OCI-LY3 (cell line): ENCODE data around the gene SLC25A39.
A peak's percentile ranks its signal among the peaks of the same experiment; 100 is the strongest.

ENCODE experiments used
- H2AFZ ChIP-seq: fragments of 200-600, 300-600 bp; shearing (Covaris generic); 2 replicates; pipeline ENCODE4 v1.6.0; 2014; ENCODE audit warnings: antibody characterized with exemption, low read depth, low read length
- H3K27ac ChIP-seq: fragments of 200-600, 300-600 bp; sonication (generic); 2 replicates; pipeline ENCODE4 v1.5.1; 2014; ENCODE audit warnings: mild to moderate bottlenecking, low read length, moderate library complexity, mixed read lengths
- H3K27me3 ChIP-seq: fragments of 200-600, 300-600 bp; sonication (generic); 2 replicates; pipeline ENCODE4 v1.6.1; 2014; ENCODE audit warnings: low read depth, low read length, mixed read lengths
- H3K36me3 ChIP-seq: fragments of 200-600, 300-600 bp; sonication (generic); replicated peaks from 2 replicates; pipeline ENCODE3; 2014; ENCODE audit warnings: low read depth, low read length, mixed read lengths
- H3K4me1 ChIP-seq: fragments of 300-600, 200-600 bp; sonication (generic); 2 replicates; pipeline ENCODE4 v1.6.1; 2014; ENCODE audit warnings: low read length, mixed read lengths
- H3K4me2 ChIP-seq: fragments of 200-600, 300-600 bp; sonication (generic); 2 replicates; pipeline ENCODE4 v1.6.1; 2014; ENCODE audit warnings: low read length, mixed read lengths
- H3K4me3 ChIP-seq: fragments of 300-600, 200-600 bp; sonication (generic); 2 replicates; pipeline ENCODE4 v1.5.1; 2014; ENCODE audit warnings: antibody characterized with exemption, mild to moderate bottlenecking, low read length, moderate library complexity
- H3K79me2 ChIP-seq: fragments of 300-600, 200-600 bp; shearing (Covaris generic); 2 replicates; pipeline ENCODE4 v1.6.1; 2014; ENCODE audit warnings: mild to moderate bottlenecking, low read length, mixed read lengths
- H3K9ac ChIP-seq: fragments of 300-600, 200-600 bp; shearing (Covaris generic); 2 replicates; pipeline ENCODE4 v1.6.0; 2014; ENCODE audit warnings: mild to moderate bottlenecking, low read length, moderate library complexity
- H3K9me3 ChIP-seq: fragments of 200-600, 300-600 bp; shearing (Covaris generic); 2 replicates; pipeline ENCODE4 v1.6.1; 2014; ENCODE audit warnings: low read length, mixed read lengths; ENCODE audit not compliant: insufficient read depth
- H4K20me1 ChIP-seq: fragments of 200-600, 300-600 bp; sonication (generic); 2 replicates; pipeline ENCODE4 v1.6.1; 2016; ENCODE audit warnings: low read length, mixed read lengths; ENCODE audit not compliant: insufficient read depth
- EZH2phosphoT487 ChIP-seq: fragments of 200-600 bp; shearing (Covaris generic); IDR thresholded peaks from 2 replicates; pipeline ENCODE4 v1.6.1; 2018; ENCODE audit warnings: antibody characterized with exemption, mixed run types, low read depth
- TF ChIP-seq, protein P1 (sequence below): fragments of 200-600, 300-600 bp; sonication (generic); IDR thresholded peaks from 2 replicates; pipeline ENCODE4 v1.5.1; 2014; ENCODE audit warnings: antibody characterized with exemption, low read length, low read depth

Gene SLC25A39

DNA sequence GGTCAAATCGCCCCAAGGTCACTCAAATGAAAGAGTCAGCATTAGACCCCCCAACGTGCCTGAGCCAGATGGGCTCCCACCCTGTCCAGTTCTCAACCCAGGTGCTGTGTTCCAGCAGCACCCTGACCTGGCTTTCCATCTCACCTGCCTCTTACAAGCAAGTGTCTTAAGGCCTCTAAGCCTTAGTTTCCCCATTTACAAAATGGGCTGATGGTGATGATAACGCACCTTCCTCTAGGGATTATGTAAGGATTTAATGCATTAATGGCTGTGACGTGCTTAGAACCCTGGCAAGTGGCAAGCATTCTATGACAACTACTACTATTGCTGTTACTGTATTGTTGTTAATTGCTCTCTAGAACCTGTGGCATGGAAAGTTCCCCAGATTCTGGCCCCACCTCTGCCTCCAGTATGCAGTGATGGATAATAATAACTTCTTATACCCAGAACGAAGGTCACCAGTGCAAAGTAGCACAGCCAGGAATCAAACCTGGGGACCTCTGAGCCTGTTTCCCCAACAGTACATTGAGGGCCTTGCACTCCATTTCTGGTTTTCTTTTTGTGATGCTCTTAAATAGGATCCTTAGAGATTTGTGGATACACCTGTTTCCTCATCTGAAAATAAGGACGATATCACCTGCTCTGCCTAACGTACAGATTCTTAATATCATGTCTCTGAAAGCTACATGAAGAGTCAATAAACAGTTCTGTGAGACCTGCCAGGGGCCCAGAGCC is 3.3 kb upstream of the SLC25A39 start:
- Histone ChIP-seq H3K27ac (no peak overlapping the region), H3K36me3 (no peaks in the 10 kb centered on the region), H4K20me1 (no peaks in the 10 kb centered on the region), H3K27me3 (no peaks in the 10 kb centered on the region), H3K4me2 (no peak overlapping the region), H3K79me2 (peaks cover 28% of the 10 kb centered on the region), H3K4me1 (peaks cover 29% of the 10 kb centered on the region), H3K9ac (no peak overlapping the region), H2AFZ (no peak overlapping the region), H3K9me3 (no peaks in the 10 kb centered on the region), H3K4me3 (no peak overlapping the region)
- no peak for TF ChIP-seq EZH2phosphoT487
- TF ChIP-seq, protein P1, sequence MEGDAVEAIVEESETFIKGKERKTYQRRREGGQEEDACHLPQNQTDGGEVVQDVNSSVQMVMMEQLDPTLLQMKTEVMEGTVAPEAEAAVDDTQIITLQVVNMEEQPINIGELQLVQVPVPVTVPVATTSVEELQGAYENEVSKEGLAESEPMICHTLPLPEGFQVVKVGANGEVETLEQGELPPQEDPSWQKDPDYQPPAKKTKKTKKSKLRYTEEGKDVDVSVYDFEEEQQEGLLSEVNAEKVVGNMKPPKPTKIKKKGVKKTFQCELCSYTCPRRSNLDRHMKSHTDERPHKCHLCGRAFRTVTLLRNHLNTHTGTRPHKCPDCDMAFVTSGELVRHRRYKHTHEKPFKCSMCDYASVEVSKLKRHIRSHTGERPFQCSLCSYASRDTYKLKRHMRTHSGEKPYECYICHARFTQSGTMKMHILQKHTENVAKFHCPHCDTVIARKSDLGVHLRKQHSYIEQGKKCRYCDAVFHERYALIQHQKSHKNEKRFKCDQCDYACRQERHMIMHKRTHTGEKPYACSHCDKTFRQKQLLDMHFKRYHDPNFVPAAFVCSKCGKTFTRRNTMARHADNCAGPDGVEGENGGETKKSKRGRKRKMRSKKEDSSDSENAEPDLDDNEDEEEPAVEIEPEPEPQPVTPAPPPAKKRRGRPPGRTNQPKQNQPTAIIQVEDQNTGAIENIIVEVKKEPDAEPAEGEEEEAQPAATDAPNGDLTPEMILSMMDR = no peak

DNA sequence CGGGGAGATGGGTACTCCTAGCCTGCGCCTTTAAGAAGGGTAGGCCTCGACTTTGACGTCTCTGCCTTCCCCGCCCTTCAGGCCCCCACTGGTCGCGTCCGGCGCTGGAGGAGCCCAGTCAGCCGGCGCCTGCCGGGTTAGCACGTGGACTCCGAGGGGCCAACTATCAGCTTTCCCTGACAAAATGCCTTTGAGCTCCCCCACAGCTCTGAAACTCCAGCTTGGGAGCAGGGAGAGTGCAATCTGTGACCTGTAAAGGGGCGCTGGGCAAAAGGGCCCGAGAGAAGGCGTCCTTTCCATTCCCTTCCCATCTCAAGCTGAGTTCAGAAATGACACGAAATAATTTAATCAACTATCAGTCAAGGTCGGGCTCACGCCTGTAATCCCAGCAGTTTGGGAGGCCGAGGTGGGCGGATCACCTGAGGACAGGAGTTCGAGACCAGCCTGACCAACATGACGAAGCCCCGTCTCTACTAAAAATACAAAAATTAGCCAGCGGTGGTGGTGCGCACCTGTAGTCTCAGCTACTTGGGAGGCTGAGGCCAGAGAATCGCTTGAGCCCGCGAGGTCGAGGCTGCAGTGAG is 2.3 kb upstream of the SLC25A39 start:
- H3K79me2 ChIP-seq = peaks cover 33% of the 10 kb centered on the region
- no peaks in the 10 kb centered on the region for H3K36me3 ChIP-seq
- H3K27me3 ChIP-seq = no peaks in the 10 kb centered on the region
- H2AFZ ChIP-seq = no peak overlapping the region
- no peaks in the 10 kb centered on the region for H3K9me3 ChIP-seq
- no peak overlapping the region for H3K9ac ChIP-seq
- peak overlapping the region; percentile 51 for H3K4me3 ChIP-seq
- H3K4me2 ChIP-seq = peak overlapping the region; percentile 65
- peak overlapping the region; percentile 48 for H3K27ac ChIP-seq
- peaks cover 29% of the 10 kb centered on the region for H3K4me1 ChIP-seq
- TF ChIP-seq, protein P1 = no peak
- TF ChIP-seq EZH2phosphoT487 = no peak
- H4K20me1 ChIP-seq = no peaks in the 10 kb centered on the region

DNA sequence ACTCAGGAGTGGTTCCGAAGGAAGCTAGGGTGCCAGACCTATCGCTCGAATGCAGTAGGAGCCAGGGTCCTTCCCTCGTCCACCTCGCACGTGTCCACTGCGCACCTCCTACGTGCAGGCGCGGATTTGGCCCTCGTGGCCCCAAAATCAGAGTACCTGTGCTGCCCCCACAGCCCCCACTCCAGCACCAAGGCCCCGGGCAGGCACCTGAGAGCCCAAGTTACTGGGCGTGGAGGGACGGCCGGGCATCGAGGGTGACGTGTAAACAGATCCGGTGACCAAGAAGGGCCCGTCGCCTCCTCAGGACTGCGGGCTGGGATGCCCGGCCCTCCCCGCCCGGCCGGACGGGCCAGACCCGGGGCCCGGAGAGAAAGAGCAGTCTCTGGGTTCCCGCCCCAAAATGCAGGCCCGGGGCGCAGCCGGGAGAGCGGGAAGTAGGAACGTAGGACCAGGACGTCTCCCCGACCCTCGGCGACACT is 492 bp downstream of the SLC25A39 start:
- Histone ChIP-seq H3K9me3 (no peaks in the 10 kb centered on the region), H3K27me3 (no peaks in the 10 kb centered on the region), H3K79me2 (peaks cover 33% of the 10 kb centered on the region), H3K36me3 (peaks cover 19% of the 10 kb centered on the region), H2AFZ (no peak overlapping the region), H4K20me1 (no peaks in the 10 kb centered on the region), H3K4me3 (peak overlapping the region; percentile 87), H3K27ac (peak overlapping the region; percentile 29; the same call in 1 of the 2 replicates), H3K9ac (peak overlapping the region; percentile 92), H3K4me2 (peak overlapping the region; percentile 93), H3K4me1 (peaks cover 19% of the 10 kb centered on the region)
- TF ChIP-seq EZH2phosphoT487 = no peak
- TF ChIP-seq, protein P1 = no peak

DNA sequence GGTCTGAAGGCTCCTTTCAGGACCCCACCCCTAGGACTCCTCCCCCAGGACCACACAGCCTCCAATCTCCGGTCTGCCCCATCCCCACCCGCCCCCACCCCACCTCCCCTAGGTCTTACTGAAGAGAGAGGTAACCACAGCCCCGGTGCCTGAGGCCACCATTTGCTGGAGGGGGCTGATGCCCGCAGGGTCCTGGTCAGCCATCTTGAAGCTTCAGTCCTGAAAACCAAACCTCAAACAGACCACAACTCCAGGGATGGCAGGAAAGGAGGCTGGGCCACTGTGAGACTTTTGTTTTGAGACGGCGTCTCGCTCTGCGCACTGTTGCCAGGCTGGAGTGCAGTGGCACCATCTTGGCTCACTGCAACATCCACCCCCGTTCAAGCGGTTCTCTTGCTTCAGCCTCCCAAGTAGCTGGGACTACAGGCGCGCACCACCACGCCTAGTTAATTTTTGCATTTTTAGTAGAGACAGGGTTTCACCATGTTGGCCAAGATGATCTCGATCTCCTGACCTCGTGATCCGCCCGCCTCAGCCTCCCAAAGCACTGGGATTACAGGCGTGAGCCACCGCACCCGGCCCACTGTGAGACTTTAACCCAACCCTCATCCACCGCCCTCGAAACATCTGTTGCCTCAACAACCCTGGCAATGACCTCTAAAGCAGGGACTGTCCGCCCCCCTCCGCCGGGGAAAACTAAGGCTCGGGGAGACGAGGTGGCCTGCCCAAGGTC is 1.1 kb downstream of the SLC25A39 start:
- no peaks in the 10 kb centered on the region for H4K20me1 ChIP-seq
- no peak overlapping the region for H3K27ac ChIP-seq
- peaks cover 17% of the 10 kb centered on the region for H3K4me1 ChIP-seq
- no peaks in the 10 kb centered on the region for H3K9me3 ChIP-seq
- peak overlapping the region; percentile 92 for H3K9ac ChIP-seq
- peaks cover 33% of the 10 kb centered on the region for H3K79me2 ChIP-seq
- TF ChIP-seq, protein P1 = no peak
- no peak for TF ChIP-seq EZH2phosphoT487
- peaks cover 19% of the 10 kb centered on the region for H3K36me3 ChIP-seq
- no peaks in the 10 kb centered on the region for H3K27me3 ChIP-seq
- H3K4me2 ChIP-seq = peak overlapping the region; percentile 93
- no peak overlapping the region for H2AFZ ChIP-seq
- peak overlapping the region; percentile 87 for H3K4me3 ChIP-seq
